Measurements from ENCODE around the gene FAM222A. TPM values are rescaled to one million over a fixed set of nuclear protein-coding genes. Genes with fewer than 3 reads are reported as not detected.
A peak's percentile ranks its signal among the peaks of the same experiment; 100 is the strongest.

Gene FAM222A
- total and polyA plus RNA-seq, 2 of the 8 experiments (the other 6 are each of a cell fraction or from before 2014, with no cell fraction given) = 0.94 to 1.1 TPM

GRCh38 chr12:109763201-109763841, 49.7 kb downstream of the FAM222A start:
- ChIA-PET POLR2A (ENCODE audit: partially characterized antibody) (interaction anchor here (0.6 to 1.0 kb wide), 2 partner anchors 49 to 89 kb away, joined by 3 to 4 read pairs; no protein-coding TSS in a partner anchor), CTCF (ENCODE audit: partially characterized antibody) (interaction anchor here (0.7 to 10.0 kb wide), 25 partner anchors 9 to 322 kb away, joined by 3 to 120 read pairs (median 4); partner anchors contain the start of gene TCHP)
- no peaks in the 10 kb centered on the region for H3K27me3 ChIP-seq (replicated peaks in 1 of 4; ENCODE audit: control insufficient read depth in 3 of 4, extremely low read depth in 1 of 4, insufficient read depth in 3 of 4, low read length in 3 of 4)
- no peak overlapping the region for H4K91ac ChIP-seq (replicated peaks; ENCODE audit: insufficient read length, low read length)
- no peak overlapping the region for H4K5ac ChIP-seq (ENCODE audit: insufficient read length, low read depth, low read length)
- no peak overlapping the region for H4K8ac ChIP-seq (ENCODE audit: extremely low read depth, insufficient read depth, low read length)
- no peak overlapping the region for H3K4me2 ChIP-seq (ENCODE audit: insufficient read depth in 1 of 2, low read depth in 2 of 2, low read length in 2 of 2)
- no peak overlapping the region for H2AFZ ChIP-seq (ENCODE audit: low read length)
- WGBS, 2 experiments (ENCODE audit: extremely low coverage in 1 of 2, insufficient coverage in 1 of 2, insufficient read length in 1 of 2, insufficient replicate concordance in 2 of 2, low coverage in 1 of 2, low lambda C conversion rate in 2 of 2, missing lambda C conversion rate in 1 of 2) = 98% methylated on average over 3 of the region's 3 CpGs; no CpG with 5 or more reads in 1 of the 2 experiments
- no peak overlapping the region for H2BK15ac ChIP-seq (ENCODE audit: low read length)
- no peak overlapping the region for H2BK120ac ChIP-seq (replicated peaks; ENCODE audit: low read depth, low read length)
- FAIRE-seq (no peak), DNase-seq (ENCODE audit: low read depth in 1 of 2, low spot score in 2 of 2) (peak in 1 of 2 experiments; percentile 35)
- no peak overlapping the region for H2BK20ac ChIP-seq (ENCODE audit: low read length)
- H3K23ac ChIP-seq (ENCODE audit: insufficient read length) = no peak overlapping the region
- no peak overlapping the region for H3K4ac ChIP-seq (replicated peaks; ENCODE audit: insufficient read length, low read depth, low read length)
- H3K36me3 ChIP-seq (ENCODE audit: control insufficient read depth in 2 of 4, insufficient read depth in 4 of 4, low read length in 3 of 4) = no peaks in the 10 kb centered on the region
- no peaks in the 10 kb centered on the region for H3K79me2 ChIP-seq (ENCODE audit: control insufficient read depth in 1 of 2, insufficient read depth in 2 of 2, low read length in 2 of 2)
- no peaks in the 10 kb centered on the region for H3K9me3 ChIP-seq (ENCODE audit: insufficient read depth in 2 of 2, low read depth in 1 of 2, low read length in 1 of 2)
- no peak overlapping the region for H3K4me3 ChIP-seq (ENCODE audit: extremely low read depth in 1 of 4, insufficient read depth in 2 of 4, low read depth in 3 of 4, low read length in 4 of 4)
- H2BK5ac ChIP-seq (ENCODE audit: low read depth, low read length) = no peak overlapping the region
- H3K4me1 ChIP-seq (replicated peaks in 1 of 4; ENCODE audit: control insufficient read depth in 3 of 4, insufficient read depth in 4 of 4, low read length in 3 of 4) = peaks cover 0 to 10% (median 4%) of the 10 kb centered on the region in 4 experiments; a peak in 6 of 7 replicates
- H3K23me2 ChIP-seq (ENCODE audit: low read depth, low read length) = no peaks in the 10 kb centered on the region
- H2BK12ac ChIP-seq (ENCODE audit: low read depth, low read length) = no peak overlapping the region
- no peak overlapping the region for H3K56ac ChIP-seq (replicated peaks; ENCODE audit: insufficient read length, low read depth, low read length)
- no peak overlapping the region for H3K18ac ChIP-seq (ENCODE audit: extremely low read depth, low read length)
- no peak overlapping the region for H3K27ac ChIP-seq (ENCODE audit: low read depth, low read length)
- H3K14ac ChIP-seq (ENCODE audit: insufficient read length) = no peak overlapping the region
- H4K20me1 ChIP-seq (replicated peaks in 1 of 2; ENCODE audit: control insufficient read depth in 1 of 2, insufficient read depth in 2 of 2, low read length in 2 of 2) = no peaks in the 10 kb centered on the region
- no peak overlapping the region for H3K9ac ChIP-seq (replicated peaks in 1 of 4; ENCODE audit: extremely low read depth in 1 of 4, low read depth in 3 of 4, low read length in 3 of 4)
- no peak overlapping the region for H2AK5ac ChIP-seq (ENCODE audit: low read depth, low read length)
- H3K79me1 ChIP-seq (ENCODE audit: low read depth, low read length) = no peaks in the 10 kb centered on the region
- TF ChIP-seq TBP (IDR thresholded peaks at IDR 0.05; ENCODE audit: low read depth, low read length) (no peak), CBX5 (IDR thresholded peaks at IDR 0.05; ENCODE audit: low read depth, low read length) (no peak), RFX5 (IDR thresholded peaks at IDR 0.05; ENCODE audit: borderline replicate concordance, low read depth, low read length) (no peak), ZNF274 (IDR thresholded peaks at IDR 0.05; ENCODE audit: borderline replicate concordance, extremely low read depth, low read length) (no peak), CBX8 (IDR thresholded peaks at IDR 0.05; ENCODE audit: borderline replicate concordance, low read depth, low read length) (no peak), BRCA1 (IDR thresholded peaks at IDR 0.05; ENCODE audit: low read depth, low read length) (no peak), SIRT6 (IDR thresholded peaks at IDR 0.05; ENCODE audit: low read length) (no peak), FOSL1 (IDR thresholded peaks at IDR 0.05; ENCODE audit: insufficient read depth, low read depth, low read length) (no peak)
- TF ChIP-seq, protein P1, sequence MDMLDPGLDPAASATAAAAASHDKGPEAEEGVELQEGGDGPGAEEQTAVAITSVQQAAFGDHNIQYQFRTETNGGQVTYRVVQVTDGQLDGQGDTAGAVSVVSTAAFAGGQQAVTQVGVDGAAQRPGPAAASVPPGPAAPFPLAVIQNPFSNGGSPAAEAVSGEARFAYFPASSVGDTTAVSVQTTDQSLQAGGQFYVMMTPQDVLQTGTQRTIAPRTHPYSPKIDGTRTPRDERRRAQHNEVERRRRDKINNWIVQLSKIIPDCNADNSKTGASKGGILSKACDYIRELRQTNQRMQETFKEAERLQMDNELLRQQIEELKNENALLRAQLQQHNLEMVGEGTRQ (IDR thresholded peaks at IDR 0.05; ENCODE audit: low read length) = no peak
